ENCODE measurements around the gene PDE4D.

DNA sequence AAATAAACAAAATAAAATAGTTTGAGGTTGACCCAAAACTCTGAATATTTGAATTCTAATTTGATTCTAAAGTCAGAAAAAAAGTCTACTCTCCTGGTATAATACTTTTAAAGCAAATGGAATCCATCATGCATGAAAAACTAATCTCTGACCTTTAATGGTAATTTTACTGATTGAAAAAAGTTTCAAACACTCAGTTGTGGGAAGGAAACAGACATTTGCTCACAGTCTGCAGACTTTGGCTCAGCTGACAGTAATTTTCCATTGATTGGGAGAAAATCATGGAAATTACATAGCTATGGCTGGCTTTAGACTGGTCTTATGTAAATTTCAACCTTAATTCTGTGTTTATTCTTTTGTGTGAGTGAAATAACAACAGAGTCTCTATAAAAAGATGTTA is 574.3 kb downstream of the PDE4D start:
- TF ChIP-seq CTCF (IDR thresholded peaks at IDR 0.05) (no peak), USF2 (CRISPR knock-in tag; IDR thresholded peaks at IDR 0.05) (no peak), ZNF423 (CRISPR knock-in tag; IDR thresholded peaks at IDR 0.05) (no peak), MXD4 (CRISPR knock-in tag; IDR thresholded peaks at IDR 0.05; ENCODE audit: borderline replicate concordance) (no peak), JUN (CRISPR knock-in tag; IDR thresholded peaks at IDR 0.05) (no peak)
- TF ChIP-seq, protein P1, sequence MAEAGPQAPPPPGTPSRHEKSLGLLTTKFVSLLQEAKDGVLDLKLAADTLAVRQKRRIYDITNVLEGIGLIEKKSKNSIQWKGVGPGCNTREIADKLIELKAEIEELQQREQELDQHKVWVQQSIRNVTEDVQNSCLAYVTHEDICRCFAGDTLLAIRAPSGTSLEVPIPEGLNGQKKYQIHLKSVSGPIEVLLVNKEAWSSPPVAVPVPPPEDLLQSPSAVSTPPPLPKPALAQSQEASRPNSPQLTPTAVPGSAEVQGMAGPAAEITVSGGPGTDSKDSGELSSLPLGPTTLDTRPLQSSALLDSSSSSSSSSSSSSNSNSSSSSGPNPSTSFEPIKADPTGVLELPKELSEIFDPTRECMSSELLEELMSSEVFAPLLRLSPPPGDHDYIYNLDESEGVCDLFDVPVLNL (CRISPR knock-in tag; IDR thresholded peaks at IDR 0.05; ENCODE audit: borderline replicate concordance, low read depth): no peak
